H9 (cell line): Measurements from ENCODE around the gene TMEM163. TPM values are rescaled to one million over a fixed set of nuclear protein-coding genes. Genes with fewer than 3 reads are reported as not detected.

ENCODE experiments used
- DNase-seq: peaks from one replicate; pipeline ENCODE4 v3.0.0-alpha.2; 2017
- H2AFZ ChIP-seq: one replicate; pipeline ENCODE4 v1.6.1; 2013; ENCODE audit warnings: mild to moderate bottlenecking, low read length, control low read depth, moderate library complexity
- H2AK5ac ChIP-seq: 2 replicates; pipeline ENCODE4 v1.6.1; 2013; ENCODE audit warnings: low read length, control low read depth, mixed read lengths; ENCODE audit not compliant: insufficient read length
- H2BK120ac ChIP-seq: one replicate; pipeline ENCODE4 v1.6.1; 2013; ENCODE audit warnings: low read depth, mild to moderate bottlenecking, low read length, control low read depth, inconsistent platforms; ENCODE audit not compliant: poor library complexity, severe bottlenecking
- H2BK12ac ChIP-seq: 2 replicates; pipeline ENCODE4 v1.6.1; 2013; ENCODE audit warnings: low read length, control low read depth, mixed read lengths, low read depth; ENCODE audit not compliant: insufficient read length
- H2BK15ac ChIP-seq: 2 replicates; pipeline ENCODE4 v1.6.1; 2013; ENCODE audit warnings: low read depth, low read length, control low read depth
- H2BK20ac ChIP-seq: one replicate; pipeline ENCODE4 v1.6.1; 2013; ENCODE audit warnings: low read depth, mild to moderate bottlenecking, low read length, control low read depth, inconsistent platforms; ENCODE audit not compliant: poor library complexity, severe bottlenecking
- H2BK5ac ChIP-seq: 2 replicates; pipeline ENCODE4 v1.6.1; 2013; ENCODE audit warnings: low read length, control low read depth, mixed read lengths; ENCODE audit not compliant: insufficient read length
- H3K14ac ChIP-seq: 2 replicates; pipeline ENCODE4 v1.6.1; 2013; ENCODE audit warnings: low read length, control low read depth; ENCODE audit not compliant: insufficient read depth
- H3K18ac ChIP-seq: 2 replicates; pipeline ENCODE4 v1.6.1; 2013; ENCODE audit warnings: low read depth, mild to moderate bottlenecking, mixed read lengths, low read length, control low read depth; ENCODE audit not compliant: insufficient read length
- H3K23ac ChIP-seq: 2 replicates; pipeline ENCODE4 v1.6.1; 2013; ENCODE audit warnings: low read length, control low read depth, mixed read lengths, low read depth; ENCODE audit not compliant: insufficient read length
- H3K23me2 ChIP-seq: 2 replicates; pipeline ENCODE4 v1.6.1; 2013; ENCODE audit warnings: low read depth, mild to moderate bottlenecking, mixed read lengths, low read length, control low read depth; ENCODE audit not compliant: insufficient read length, poor library complexity, severe bottlenecking
- H3K27ac ChIP-seq: 2 replicates; pipeline ENCODE4 v1.5.1; 2013; ENCODE audit warnings: low read length, control low read depth, mixed read lengths, low read depth; ENCODE audit not compliant: insufficient read length
- H3K27me3 ChIP-seq: 2 replicates; pipeline ENCODE4 v1.6.1; 2013; ENCODE audit warnings: low read length, control low read depth, inconsistent platforms; ENCODE audit not compliant: insufficient read depth
- H3K4ac ChIP-seq: 2 replicates; pipeline ENCODE4 v1.6.1; 2013; ENCODE audit warnings: low read depth, mild to moderate bottlenecking, control low read depth, inconsistent platforms, low read length, moderate library complexity
- H3K4me1 ChIP-seq: 2 replicates; pipeline ENCODE4 v1.6.1; 2013; ENCODE audit warnings: low read length, control low read depth, inconsistent platforms; ENCODE audit not compliant: insufficient read depth
- H3K4me2 ChIP-seq: 2 replicates; pipeline ENCODE4 v1.6.1; 2013; ENCODE audit warnings: low read length, control low read depth, mixed read lengths; ENCODE audit not compliant: insufficient read length, insufficient read depth
- H3K56ac ChIP-seq: 2 replicates; pipeline ENCODE4 v1.6.1; 2013; ENCODE audit warnings: low read depth, mild to moderate bottlenecking, mixed read lengths, low read length, control low read depth; ENCODE audit not compliant: insufficient read length
- H3K79me1 ChIP-seq: 2 replicates; pipeline ENCODE4 v1.6.1; 2013; ENCODE audit warnings: low read depth, mild to moderate bottlenecking, moderate library complexity, low read length, control low read depth, inconsistent platforms; ENCODE audit not compliant: insufficient read depth, poor library complexity, severe bottlenecking
- H3K79me2 ChIP-seq: 2 replicates; pipeline ENCODE4 v1.6.1; 2013; ENCODE audit warnings: low read length, control low read depth, inconsistent platforms; ENCODE audit not compliant: insufficient read depth
- H3K9ac ChIP-seq: 2 replicates; pipeline ENCODE4 v1.6.1; 2013; ENCODE audit warnings: low read length, control low read depth, mixed read lengths; ENCODE audit not compliant: insufficient read length; ENCODE audit errors: extremely low read depth
- H3K9me3 ChIP-seq: one replicate; pipeline ENCODE4 v1.6.1; 2013; ENCODE audit warnings: low read depth, low read length, inconsistent platforms; ENCODE audit not compliant: control insufficient read depth
- H3T11ph ChIP-seq: one replicate; pipeline ENCODE4 v1.6.1; 2013; ENCODE audit warnings: mild to moderate bottlenecking, low read length, control low read depth, inconsistent platforms
- H4K20me1 ChIP-seq: one replicate; pipeline ENCODE4 v1.6.1; 2013; ENCODE audit not compliant: control insufficient read depth, insufficient read length, insufficient read depth
- H4K5ac ChIP-seq: 2 replicates; pipeline ENCODE4 v1.6.1; 2013; ENCODE audit warnings: low read depth, mild to moderate bottlenecking, mixed read lengths, low read length, control low read depth; ENCODE audit not compliant: insufficient read length
- H4K8ac ChIP-seq: replicated peaks from 2 replicates; pipeline ENCODE4 v1.6.1; 2013; ENCODE audit warnings: low read length, control low read depth, mixed read lengths, low read depth; ENCODE audit not compliant: insufficient read length
- H4K91ac ChIP-seq: 2 replicates; pipeline ENCODE4 v1.6.1; 2013; ENCODE audit warnings: low read depth, mild to moderate bottlenecking, moderate library complexity, mixed read lengths, low read length, control low read depth; ENCODE audit not compliant: insufficient read length
- H3K27ac Mint-ChIP-seq, 3 experiments: 2 replicates in 2 of 3; 3 replicates in 1 of 3; pipeline ENCODE4 v1.8.0; 2020 to 2021; ENCODE audit warnings: mixed read lengths in 3 of 3, mild to moderate bottlenecking in 1 of 3, moderate library complexity in 1 of 3
- H3K27me3 Mint-ChIP-seq: 2 replicates; pipeline ENCODE4 v1.8.0; 2021; ENCODE audit warnings: low read depth, mild to moderate bottlenecking, moderate library complexity, mixed read lengths
- H3K36me3 Mint-ChIP-seq, 3 experiments: 2 replicates in 2 of 3; 3 replicates in 1 of 3; pipeline ENCODE4 v1.8.0; 2020 to 2021; ENCODE audit warnings: low read depth in 3 of 3, mixed read lengths in 3 of 3; ENCODE audit not compliant: insufficient read depth in 1 of 3
- H3K4me1 Mint-ChIP-seq, 2 experiments: 2 replicates each; pipeline ENCODE4 v1.8.0; 2020; ENCODE audit warnings: mixed read lengths in 2 of 2
- H3K4me3 Mint-ChIP-seq, 2 experiments: 2 replicates in 1 of 2; 3 replicates in 1 of 2; pipeline ENCODE4 v1.8.0; 2020 to 2021; ENCODE audit warnings: mild to moderate bottlenecking in 2 of 2, mixed read lengths in 2 of 2, moderate library complexity in 1 of 2
- H3K9me3 Mint-ChIP-seq, 2 experiments: 2 replicates in 1 of 2; 3 replicates in 1 of 2; pipeline ENCODE4 v1.8.0; 2020; ENCODE audit warnings: mild to moderate bottlenecking in 2 of 2, mixed read lengths in 2 of 2, moderate library complexity in 1 of 2
- CTCF ChIP-seq: fragments of 200-600 bp; sonication (generic); conservative IDR thresholded peaks from 3 replicates; pipeline ENCODE4 v1.8.0; 2021; ENCODE audit warnings: antibody characterized with exemption, mild to moderate bottlenecking
- WGBS: extraction: QIAGEN DNeasy Blood & Tissue Kit; methylation state at CpG from one replicate; pipeline ENCODE4 v1.1.7; 2013; ENCODE audit warnings: missing lambda C conversion rate, low lambda C conversion rate, mixed read lengths; ENCODE audit not compliant: insufficient read length; ENCODE audit errors: extremely low coverage; 5-methylcytosine and 5-hydroxymethylcytosine counted together
- total RNA-seq: library from RNA; stranded (reverse); gene quantifications from 2 replicates; pipeline ENCODE4 v1.2.1, GENCODE V29; 2021

The TMEM163 gene
- total RNA-seq, 1 experiment from 2014 or later = 0.39 TPM

- H2AFZ ChIP-seq = no peak overlapping the region
- H3K14ac ChIP-seq = no peak overlapping the region
- no peak overlapping the region for H2BK12ac ChIP-seq
- Mint-ChIP-seq H3K27me3 (no peaks in the 10 kb centered on the region; the same call in 1 of the 2 replicates), H3K36me3 (no peaks in the 10 kb centered on the region), H3K27ac (no peak overlapping the region), H3K4me3 (no peak overlapping the region), H3K4me1 (no peaks in the 10 kb centered on the region), H3K9me3 (no peaks in the 10 kb centered on the region)
- no peak overlapping the region for H3T11ph ChIP-seq
- no peak overlapping the region for H2BK5ac ChIP-seq
- no peaks in the 10 kb centered on the region for H3K4me1 ChIP-seq
- no peak for DNase-seq
- no peak overlapping the region for H3K9ac ChIP-seq
- no peak overlapping the region for H3K4ac ChIP-seq
- H2BK20ac ChIP-seq = no peak overlapping the region
- no peaks in the 10 kb centered on the region for H3K9me3 ChIP-seq
- no peak for TF ChIP-seq CTCF
- H4K8ac ChIP-seq = no peak overlapping the region
- no peaks in the 10 kb centered on the region for H3K23me2 ChIP-seq
- H4K20me1 ChIP-seq = no peaks in the 10 kb centered on the region
- H3K4me2 ChIP-seq = no peak overlapping the region
- H3K56ac ChIP-seq = no peak overlapping the region
- no peak overlapping the region for H4K5ac ChIP-seq
- H3K79me1 ChIP-seq = no peaks in the 10 kb centered on the region
- no peak overlapping the region for H3K23ac ChIP-seq
- H2BK15ac ChIP-seq = no peak overlapping the region
- no peak overlapping the region for H4K91ac ChIP-seq
- no peak overlapping the region for H3K27ac ChIP-seq
- no peaks in the 10 kb centered on the region for H3K79me2 ChIP-seq
- WGBS = no CpG with 5 or more reads among the region's 1 CpG
- H2AK5ac ChIP-seq = no peak overlapping the region
- no peak overlapping the region for H3K18ac ChIP-seq
- H3K27me3 ChIP-seq = no peaks in the 10 kb centered on the region
- H2BK120ac ChIP-seq = no peak overlapping the region
These were observed 75.9 kb downstream of the TMEM163 start for GRCh38 chr2:134642938-134643337.
